GM23338 (cell line): ENCODE measurements around the gene TPM1.

Experiments
- CREB1 ChIP-seq: fragments of 250-450 bp; sonication (Bioruptor Pico); IDR thresholded peaks from 2 replicates; pipeline ENCODE4 v1.5.0; 2020; ENCODE audit warnings: low read depth, mild to moderate bottlenecking, moderate library complexity
- CTCF ChIP-seq, 2 experiments: fragments of 200-600 bp in 1 of 2; sonication (generic) in 1 of 2; conservative IDR thresholded peaks; 2 replicates each; pipeline versions ENCODE4 v1.5.1 to v1.6.1; 2016 to 2017; ENCODE audit warnings: antibody characterized with exemption in 2 of 2, low read depth in 2 of 2, mild to moderate bottlenecking in 2 of 2, moderate library complexity in 1 of 2
- ETS1 ChIP-seq: IDR thresholded peaks from 2 replicates; pipeline ENCODE4 v1.6.1; 2016; ENCODE audit warnings: antibody characterized with exemption
- EZH2 ChIP-seq: fragments of 200-600 bp; sonication (generic); IDR thresholded peaks from one replicate; pipeline ENCODE4 v1.8.0; 2017; ENCODE audit warnings: antibody characterized with exemption, mild to moderate bottlenecking, low read depth; ENCODE audit not compliant: unreplicated experiment
- EZH2phosphoT487 ChIP-seq: fragments of 200-600 bp; sonication (generic); IDR thresholded peaks from one replicate; pipeline ENCODE4 v1.8.1; 2018; ENCODE audit warnings: antibody characterized with exemption; ENCODE audit not compliant: unreplicated experiment
- JUNB ChIP-seq: IDR thresholded peaks from one replicate; pipeline ENCODE4 v1.6.1; 2016; ENCODE audit warnings: antibody characterized with exemption; ENCODE audit not compliant: unreplicated experiment
- NANOG ChIP-seq: IDR thresholded peaks from 2 replicates; pipeline ENCODE4 v1.6.1; 2016; ENCODE audit warnings: antibody characterized with exemption, borderline replicate concordance
- POLR2AphosphoS5 ChIP-seq: IDR thresholded peaks from 2 replicates; pipeline ENCODE4 v1.6.1; 2016; ENCODE audit warnings: antibody characterized with exemption, low read depth
- REST ChIP-seq: IDR thresholded peaks from one replicate; pipeline ENCODE4 v1.6.1; 2018; ENCODE audit warnings: antibody characterized with exemption; ENCODE audit not compliant: unreplicated experiment
- STAT1 ChIP-seq: IDR thresholded peaks from one replicate; pipeline ENCODE4 v1.6.1; 2016; ENCODE audit warnings: antibody characterized with exemption; ENCODE audit not compliant: unreplicated experiment
- ZNF114 ChIP-seq: fragments of 250-450 bp; sonication (Bioruptor Pico); IDR thresholded peaks from 2 replicates; pipeline ENCODE4 v1.5.0; 2020; ENCODE audit warnings: mild to moderate bottlenecking, moderate library complexity
- ZNF331 ChIP-seq: fragments of 250-450 bp; sonication (Bioruptor Pico); IDR thresholded peaks from 2 replicates; pipeline ENCODE4 v1.5.0; 2020; ENCODE audit warnings: low read depth, mild to moderate bottlenecking, moderate library complexity
- ZNF462 ChIP-seq: fragments of 250-450 bp; sonication (Bioruptor Pico); IDR thresholded peaks from 2 replicates; pipeline ENCODE4 v1.5.0; 2020; ENCODE audit warnings: mild to moderate bottlenecking, moderate library complexity

GRCh38 chr15:63090472-63090871, 47.9 kb downstream of the TPM1 start:
- TF ChIP-seq POLR2AphosphoS5: no peak
- TF ChIP-seq CTCF (conservative IDR thresholded peaks at IDR 0.05; ENCODE audit: low read depth in 2 of 2): no peak
- no peak for TF ChIP-seq EZH2
- no peak for TF ChIP-seq STAT1
- TF ChIP-seq CREB1: no peak
- no peak for TF ChIP-seq EZH2phosphoT487
- no peak for TF ChIP-seq REST
- no peak for TF ChIP-seq ZNF114 (CRISPR knock-in tag)
- TF ChIP-seq JUNB: no peak
- TF ChIP-seq NANOG: no peak
- no peak for TF ChIP-seq ZNF331 (CRISPR knock-in tag)
- TF ChIP-seq ETS1: no peak
- TF ChIP-seq ZNF462 (CRISPR knock-in tag): no peak
